Calu3 (cell line): ENCODE results near the gene CCDC3. TPM values are rescaled to one million over a fixed set of nuclear protein-coding genes. Genes with fewer than 3 reads are reported as not detected.
"Not testable (repeated sequence)": the region's sequence is repeated elsewhere in the genome, so short reads cannot be mapped to it uniquely, and the experiment has no call there.

Source experiments
- BruUV-seq: library from RNA; stranded (reverse); fragments of 400-500 nt; replicated peaks from 2 replicates; lab custom pipeline; 2021; lab: Mats Ljungman, UMichigan
- CTCF ChIA-PET: fragments of 300-600 bp; sonication (Branson Sonifier 250); formaldehyde crosslinking; loops from one replicate; lab custom pipeline; 2022; ENCODE audit warnings: antibody characterized with exemption; lab: Charles Lee
- DNase-seq: peaks from one replicate; pipeline ENCODE4 v3.0.0; 2022
- H3K27ac Mint-ChIP-seq: one replicate; pipeline ENCODE4 v1.8.0; 2022; ENCODE audit warnings: mixed read lengths; ENCODE audit not compliant: unreplicated experiment
- H3K27me3 Mint-ChIP-seq: one replicate; pipeline ENCODE4 v1.8.0; 2022; ENCODE audit warnings: mixed read lengths; ENCODE audit not compliant: unreplicated experiment
- H3K36me3 Mint-ChIP-seq: one replicate; pipeline ENCODE4 v1.8.0; 2022; ENCODE audit warnings: mild to moderate bottlenecking, moderate library complexity, mixed read lengths; ENCODE audit not compliant: insufficient read depth, unreplicated experiment
- H3K4me1 Mint-ChIP-seq: one replicate; pipeline ENCODE4 v1.8.0; 2022; ENCODE audit warnings: mild to moderate bottlenecking, low read depth, mixed read lengths; ENCODE audit not compliant: unreplicated experiment
- H3K4me3 Mint-ChIP-seq: one replicate; pipeline ENCODE4 v1.8.0; 2022; ENCODE audit warnings: mild to moderate bottlenecking, low read depth, moderate library complexity, mixed read lengths; ENCODE audit not compliant: unreplicated experiment
- H3K9me3 Mint-ChIP-seq: one replicate; pipeline ENCODE4 v1.8.0; 2022; ENCODE audit warnings: low read depth, mixed read lengths; ENCODE audit not compliant: unreplicated experiment
- intact Hi-C: fragments of 100-400 bp; cut with micrococcal nuclease; formaldehyde crosslinking; loops from one replicate; pipeline ENCODE4 v1.10.0; 2022; ENCODE audit not compliant: unreplicated experiment
- total RNA-seq: library from RNA; stranded (reverse); gene quantifications from 2 replicates; pipeline ENCODE4 v1.2.3, GENCODE V29; 2022
- TF ChIP-seq, protein P1 (sequence below): fragments of 200-600 bp; IDR thresholded peaks from one replicate; pipeline ENCODE4 v1.8.0; 2022; ENCODE audit warnings: antibody characterized with exemption; ENCODE audit not compliant: unreplicated experiment

CCDC3 gene
- total RNA-seq, 1 experiment from 2014 or later = not detected

GRCh38 chr10:12993595-12993994 is 7.9 kb downstream of the CCDC3 start:
- H3K27ac Mint-ChIP-seq = no peak overlapping the region
- CTCF ChIA-PET = interaction anchor here (0.6 to 0.9 kb wide), 2 partner anchors 47 to 106 kb away, joined by 3 to 6 read pairs; no protein-coding TSS in a partner anchor
- TF ChIP-seq, protein P1, sequence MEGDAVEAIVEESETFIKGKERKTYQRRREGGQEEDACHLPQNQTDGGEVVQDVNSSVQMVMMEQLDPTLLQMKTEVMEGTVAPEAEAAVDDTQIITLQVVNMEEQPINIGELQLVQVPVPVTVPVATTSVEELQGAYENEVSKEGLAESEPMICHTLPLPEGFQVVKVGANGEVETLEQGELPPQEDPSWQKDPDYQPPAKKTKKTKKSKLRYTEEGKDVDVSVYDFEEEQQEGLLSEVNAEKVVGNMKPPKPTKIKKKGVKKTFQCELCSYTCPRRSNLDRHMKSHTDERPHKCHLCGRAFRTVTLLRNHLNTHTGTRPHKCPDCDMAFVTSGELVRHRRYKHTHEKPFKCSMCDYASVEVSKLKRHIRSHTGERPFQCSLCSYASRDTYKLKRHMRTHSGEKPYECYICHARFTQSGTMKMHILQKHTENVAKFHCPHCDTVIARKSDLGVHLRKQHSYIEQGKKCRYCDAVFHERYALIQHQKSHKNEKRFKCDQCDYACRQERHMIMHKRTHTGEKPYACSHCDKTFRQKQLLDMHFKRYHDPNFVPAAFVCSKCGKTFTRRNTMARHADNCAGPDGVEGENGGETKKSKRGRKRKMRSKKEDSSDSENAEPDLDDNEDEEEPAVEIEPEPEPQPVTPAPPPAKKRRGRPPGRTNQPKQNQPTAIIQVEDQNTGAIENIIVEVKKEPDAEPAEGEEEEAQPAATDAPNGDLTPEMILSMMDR = no peak
- H3K27me3 Mint-ChIP-seq = peaks cover 83% of the 10 kb centered on the region
- intact Hi-C loops = no loop called here
- no peak overlapping the region for H3K4me3 Mint-ChIP-seq
- BruUV-seq = no TSS peak
- H3K36me3 Mint-ChIP-seq = no peaks in the 10 kb centered on the region
- no peak for DNase-seq
- no peaks in the 10 kb centered on the region for H3K9me3 Mint-ChIP-seq
- H3K4me1 Mint-ChIP-seq = no peaks in the 10 kb centered on the region

DNA sequence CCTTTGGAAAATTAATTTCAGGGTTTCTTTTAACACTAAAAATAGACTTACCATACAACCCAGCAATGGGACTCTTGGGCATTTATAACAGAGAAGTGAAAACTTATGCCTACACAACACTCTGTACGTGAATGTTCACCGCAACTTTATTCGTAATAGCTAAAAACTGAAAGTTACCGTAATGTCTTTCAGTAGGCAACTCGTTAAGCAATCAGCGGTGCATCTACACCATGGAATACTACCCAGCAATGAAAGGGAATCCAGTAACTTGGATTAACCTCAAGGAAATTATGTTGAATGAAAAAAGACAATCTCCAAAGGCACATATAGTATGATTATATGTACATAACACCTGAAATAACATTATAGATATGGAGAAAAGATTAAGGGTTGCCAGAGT is 16.2 kb downstream of the CCDC3 start:
- BruUV-seq = no TSS peak
- Mint-ChIP-seq H3K4me1 (no peaks in the 10 kb centered on the region), H3K27ac (no peak overlapping the region), H3K4me3 (no peak overlapping the region), H3K9me3 (peaks cover 2% of the 10 kb centered on the region), H3K27me3 (peaks cover 35% of the 10 kb centered on the region), H3K36me3 (no peaks in the 10 kb centered on the region)
- no peak for DNase-seq
- CTCF ChIA-PET = no interaction called here
- TF ChIP-seq, protein P1 = no peak
- intact Hi-C loops = no loop called here

- no peak for DNase-seq
- Mint-ChIP-seq H3K4me3 (no peak overlapping the region), H3K27me3 (peaks cover 41% of the 10 kb centered on the region), H3K4me1 (no peaks in the 10 kb centered on the region), H3K36me3 (no peaks in the 10 kb centered on the region), H3K27ac (no peak overlapping the region), H3K9me3 (peaks cover 2% of the 10 kb centered on the region)
- intact Hi-C loops = no loop called here
- TF ChIP-seq, protein P1 = no peak
- CTCF ChIA-PET = no interaction called here
- no TSS peak for BruUV-seq
Measured at GRCh38 chr10:12984165-12984747, 17.3 kb downstream of the CCDC3 start.

GRCh38 chr10:12983568-12983967 is 17.9 kb downstream of the CCDC3 start:
- H3K36me3 Mint-ChIP-seq, H3K4me1 Mint-ChIP-seq, BruUV-seq, H3K9me3 Mint-ChIP-seq, intact Hi-C loops, H3K27ac Mint-ChIP-seq, CTCF ChIA-PET, H3K4me3 Mint-ChIP-seq, DNase-seq: not testable (repeated sequence)
- peaks cover 41% of the 10 kb centered on the region for H3K27me3 Mint-ChIP-seq

DNA sequence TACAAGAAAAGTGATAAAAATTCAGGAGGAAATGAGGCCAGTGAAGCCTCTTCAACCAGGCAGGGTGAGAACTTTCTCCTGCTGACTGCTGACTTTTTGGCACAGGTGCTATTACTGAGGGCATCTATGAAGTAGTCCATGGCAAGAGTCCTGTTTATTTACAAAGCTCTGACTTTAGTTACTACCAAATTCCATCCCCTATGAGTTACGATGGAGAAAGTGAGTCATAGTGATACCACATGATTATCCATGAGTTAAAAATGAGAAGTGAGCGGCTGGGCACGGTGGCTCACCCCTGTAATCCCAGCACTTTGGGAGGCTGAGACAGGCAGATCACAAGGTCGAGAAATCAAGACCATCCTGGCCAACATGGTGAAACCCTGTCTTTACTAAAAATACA is 19.9 kb downstream of the CCDC3 start:
- intact Hi-C loops = no loop called here
- Mint-ChIP-seq H3K36me3 (no peaks in the 10 kb centered on the region), H3K27me3 (peaks cover 43% of the 10 kb centered on the region), H3K27ac (no peak overlapping the region), H3K9me3 (peaks cover 2% of the 10 kb centered on the region), H3K4me1 (no peaks in the 10 kb centered on the region), H3K4me3 (no peak overlapping the region)
- no peak for DNase-seq
- BruUV-seq = no TSS peak
- TF ChIP-seq, protein P1 = no peak
- CTCF ChIA-PET = interaction anchor here (0.5 kb wide), 1 partner anchor 1292 kb away, joined by 3 read pairs; no protein-coding TSS in a partner anchor
